ENCODE data around the gene CHST3. TPM values are rescaled to one million over a fixed set of nuclear protein-coding genes. Genes with fewer than 3 reads are reported as not detected.

The CHST3 gene
- total and polyA plus RNA-seq, 10 of the 15 experiments (the other 5 are each of a cell fraction or from before 2014, with no cell fraction given): 0.03 to 0.50 (median 0.05) TPM; not detected in 2

DNA sequence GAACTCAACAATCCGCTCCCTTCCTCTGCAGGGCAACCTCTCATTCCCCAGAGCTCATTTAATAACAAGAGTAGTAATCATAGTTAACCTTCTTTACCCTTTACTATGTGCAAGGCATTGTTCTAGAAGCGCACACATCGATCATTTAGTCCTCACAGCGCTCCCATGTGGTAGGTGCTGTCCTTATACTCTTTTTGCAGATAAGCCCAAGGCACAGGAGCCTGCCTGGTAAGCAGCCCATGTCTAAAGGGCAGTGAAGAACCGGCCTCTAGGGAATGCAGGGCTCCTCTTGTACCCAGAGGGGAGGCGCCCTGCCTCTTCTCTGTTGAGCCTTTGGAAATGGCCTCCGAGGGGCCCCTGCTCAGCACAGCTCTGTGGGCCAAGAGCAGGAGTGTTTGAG is 14.3 kb downstream of the CHST3 start:
- no peak overlapping the region for H3K27ac ChIP-seq (ENCODE audit: control insufficient read depth, insufficient read depth)
- no peaks in the 10 kb centered on the region; a peak in 1 of 4 replicates for H3K27me3 ChIP-seq (replicated peaks in 1 of 2; ENCODE audit: control insufficient read depth in 2 of 2, insufficient read depth in 2 of 2, low read length in 1 of 2)
- no peaks in the 10 kb centered on the region for H3K79me2 ChIP-seq (ENCODE audit: control insufficient read depth, insufficient read depth, low read length)
- H3K4me1 ChIP-seq (ENCODE audit: control insufficient read depth, insufficient read depth, low read length): peaks cover 37% of the 10 kb centered on the region
- no peaks in the 10 kb centered on the region for H4K20me1 ChIP-seq (ENCODE audit: control insufficient read depth, insufficient read depth)
- in situ Hi-C loops (cut with MboI) (no loop called here), intact Hi-C loops (cut with micrococcal nuclease; ENCODE audit: unreplicated experiment) (no loop called here)
- CTCF ChIA-PET: interaction anchor here (0.6 to 1.8 kb wide), 2 partner anchors 21 to 82 kb away, joined by 3 to 4 read pairs; no protein-coding TSS in a partner anchor
- BruUV-seq (replicated peaks): no TSS peak
- H3K4me2 ChIP-seq (ENCODE audit: control insufficient read depth, insufficient read depth): no peak overlapping the region
- DNase-seq (ENCODE audit: low read depth, low spot score) (no peak), FAIRE-seq (no peak), ATAC-seq (no peak)
- RAD21 ChIA-PET (ENCODE audit: unreplicated experiment): no interaction called here
- TF ChIP-seq SMC3 (IDR thresholded peaks at IDR 0.05; ENCODE audit: borderline replicate concordance, low read length) (no peak), ZBED1 (IDR thresholded peaks at IDR 0.05; ENCODE audit: borderline replicate concordance) (no peak), SIX5 (IDR thresholded peaks at IDR 0.05; ENCODE audit: low read depth, low read length, severe bottlenecking) (no peak), RB1 (IDR thresholded peaks at IDR 0.05; ENCODE audit: borderline replicate concordance) (no peak), PAX5 (IDR thresholded peaks at IDR 0.05; ENCODE audit: borderline replicate concordance, low read depth, low read length) (no peak)
- TF ChIP-seq, protein P1, sequence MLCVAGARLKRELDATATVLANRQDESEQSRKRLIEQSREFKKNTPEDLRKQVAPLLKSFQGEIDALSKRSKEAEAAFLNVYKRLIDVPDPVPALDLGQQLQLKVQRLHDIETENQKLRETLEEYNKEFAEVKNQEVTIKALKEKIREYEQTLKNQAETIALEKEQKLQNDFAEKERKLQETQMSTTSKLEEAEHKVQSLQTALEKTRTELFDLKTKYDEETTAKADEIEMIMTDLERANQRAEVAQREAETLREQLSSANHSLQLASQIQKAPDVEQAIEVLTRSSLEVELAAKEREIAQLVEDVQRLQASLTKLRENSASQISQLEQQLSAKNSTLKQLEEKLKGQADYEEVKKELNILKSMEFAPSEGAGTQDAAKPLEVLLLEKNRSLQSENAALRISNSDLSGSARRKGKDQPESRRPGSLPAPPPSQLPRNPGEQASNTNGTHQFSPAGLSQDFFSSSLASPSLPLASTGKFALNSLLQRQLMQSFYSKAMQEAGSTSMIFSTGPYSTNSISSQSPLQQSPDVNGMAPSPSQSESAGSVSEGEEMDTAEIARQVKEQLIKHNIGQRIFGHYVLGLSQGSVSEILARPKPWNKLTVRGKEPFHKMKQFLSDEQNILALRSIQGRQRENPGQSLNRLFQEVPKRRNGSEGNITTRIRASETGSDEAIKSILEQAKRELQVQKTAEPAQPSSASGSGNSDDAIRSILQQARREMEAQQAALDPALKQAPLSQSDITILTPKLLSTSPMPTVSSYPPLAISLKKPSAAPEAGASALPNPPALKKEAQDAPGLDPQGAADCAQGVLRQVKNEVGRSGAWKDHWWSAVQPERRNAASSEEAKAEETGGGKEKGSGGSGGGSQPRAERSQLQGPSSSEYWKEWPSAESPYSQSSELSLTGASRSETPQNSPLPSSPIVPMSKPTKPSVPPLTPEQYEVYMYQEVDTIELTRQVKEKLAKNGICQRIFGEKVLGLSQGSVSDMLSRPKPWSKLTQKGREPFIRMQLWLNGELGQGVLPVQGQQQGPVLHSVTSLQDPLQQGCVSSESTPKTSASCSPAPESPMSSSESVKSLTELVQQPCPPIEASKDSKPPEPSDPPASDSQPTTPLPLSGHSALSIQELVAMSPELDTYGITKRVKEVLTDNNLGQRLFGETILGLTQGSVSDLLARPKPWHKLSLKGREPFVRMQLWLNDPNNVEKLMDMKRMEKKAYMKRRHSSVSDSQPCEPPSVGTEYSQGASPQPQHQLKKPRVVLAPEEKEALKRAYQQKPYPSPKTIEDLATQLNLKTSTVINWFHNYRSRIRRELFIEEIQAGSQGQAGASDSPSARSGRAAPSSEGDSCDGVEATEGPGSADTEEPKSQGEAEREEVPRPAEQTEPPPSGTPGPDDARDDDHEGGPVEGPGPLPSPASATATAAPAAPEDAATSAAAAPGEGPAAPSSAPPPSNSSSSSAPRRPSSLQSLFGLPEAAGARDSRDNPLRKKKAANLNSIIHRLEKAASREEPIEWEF (IDR thresholded peaks at IDR 0.05; ENCODE audit: insufficient replicate concordance, low read depth, low read length): no peak
- SMC1A ChIA-PET (ENCODE audit: uncharacterized antibody, unreplicated experiment): interaction anchor here (1.6 kb wide), 1 partner anchor 20 kb away, joined by 8 read pairs; no protein-coding TSS in a partner anchor
- H3K4me3 ChIP-seq: no peak overlapping the region
- POLR2A ChIA-PET: interaction anchor here (0.6 kb wide), 1 partner anchor 17 kb away, joined by 4 read pairs; no protein-coding TSS in a partner anchor
- H3K9me3 ChIP-seq (replicated peaks; ENCODE audit: control insufficient read depth, insufficient read depth, low read length): no peaks in the 10 kb centered on the region
- no peak overlapping the region for H2AFZ ChIP-seq (ENCODE audit: control insufficient read depth, low read depth, low read length)
- no peak overlapping the region for H3K9ac ChIP-seq (ENCODE audit: control insufficient read depth, insufficient read depth, low read length)
- no peaks in the 10 kb centered on the region for H3K36me3 ChIP-seq (ENCODE audit: control insufficient read depth in 2 of 2, insufficient read depth in 2 of 2, low read length in 1 of 2)
- WGBS (ENCODE audit: insufficient coverage, insufficient replicate concordance, low lambda C conversion rate, missing lambda C conversion rate): 63% methylated on average over 7 of the region's 7 CpGs

Measured in GM12878 (cell line).